SK-N-SH (cell line): ENCODE results near the gene KRTAP10-5.
"Not testable (repeated sequence)": the region's sequence is repeated elsewhere in the genome, so short reads cannot be mapped to it uniquely, and the experiment has no call there.

Source experiments
- CTCF ChIP-seq: fragments of 200-600 bp; sonication (generic); IDR thresholded peaks from 2 replicates; pipeline ENCODE4 v1.6.1; 2017; ENCODE audit warnings: antibody characterized with exemption, mild to moderate bottlenecking, moderate library complexity
- EP300 ChIP-seq, 2 experiments: IDR thresholded peaks; 2 replicates each; pipeline versions ENCODE4 v1.4.0 to v1.6.1; 2012; ENCODE audit warnings: borderline replicate concordance in 1 of 2, low read depth in 1 of 2, low read length in 1 of 2
- EZH2phosphoT487 ChIP-seq: fragments of 200-600 bp; sonication (generic); IDR thresholded peaks from 2 replicates; pipeline ENCODE4 v1.6.1; 2017; ENCODE audit warnings: low read depth, mixed run types, mild to moderate bottlenecking, antibody characterized with exemption, moderate library complexity, borderline replicate concordance
- FOXM1 ChIP-seq: IDR thresholded peaks from 2 replicates; pipeline ENCODE4 v1.4.0; 2012; ENCODE audit warnings: low read depth, mild to moderate bottlenecking
- GABPA ChIP-seq: IDR thresholded peaks from 2 replicates; pipeline ENCODE4 v1.4.0; 2012; ENCODE audit warnings: low read depth, mild to moderate bottlenecking
- JUND ChIP-seq: IDR thresholded peaks from 2 replicates; pipeline ENCODE4 v1.4.0; 2012
- MXI1 ChIP-seq: IDR thresholded peaks from 2 replicates; pipeline ENCODE4 v1.6.1; 2012; ENCODE audit warnings: mild to moderate bottlenecking, low read depth, low read length, improper control_type of control experiment
- RAD21 ChIP-seq: IDR thresholded peaks from 2 replicates; pipeline ENCODE4 v1.6.1; 2012; ENCODE audit warnings: mild to moderate bottlenecking, low read length
- RCOR1 ChIP-seq: fragments of 150-350 bp; IDR thresholded peaks from 2 replicates; pipeline ENCODE4 v1.6.1; 2017; ENCODE audit warnings: antibody characterized with exemption, low read length
- REST ChIP-seq: IDR thresholded peaks from 2 replicates; pipeline ENCODE4 v1.6.1; 2012; ENCODE audit warnings: mild to moderate bottlenecking, low read depth, low read length, moderate library complexity
- RFX5 ChIP-seq: IDR thresholded peaks from 2 replicates; pipeline ENCODE4 v1.6.1; 2012; ENCODE audit warnings: mild to moderate bottlenecking, improper control_type of control experiment, low read length
- SIN3A ChIP-seq: IDR thresholded peaks from 2 replicates; pipeline ENCODE4 v1.6.1; 2012; ENCODE audit warnings: low read depth, mild to moderate bottlenecking, low read length, moderate library complexity, borderline replicate concordance
- TAF1 ChIP-seq: IDR thresholded peaks from 2 replicates; pipeline ENCODE4 v1.6.1; 2012; ENCODE audit warnings: low read depth, mild to moderate bottlenecking, low read length, moderate library complexity, borderline replicate concordance
- YY1 ChIP-seq: IDR thresholded peaks from 2 replicates; pipeline ENCODE4 v1.4.0; 2012; ENCODE audit warnings: low read depth, mild to moderate bottlenecking

GRCh38 chr21:44591801-44592130, 11.4 kb upstream of the KRTAP10-5 start:
- TF ChIP-seq CTCF; YY1; TAF1; GABPA; JUND; SIN3A; EZH2phosphoT487; EP300 (IDR thresholded peaks at IDR 0.05; ENCODE audit: borderline replicate concordance in 1 of 2, low read depth in 1 of 2, low read length in 1 of 2); REST; RAD21; RFX5; RCOR1; MXI1; FOXM1: not testable (repeated sequence)
